Tibial nerve (tissue), 4 donors: Measurements from ENCODE around the gene TSPAN7. TPM values are rescaled to one million over a fixed set of nuclear protein-coding genes. Genes with fewer than 3 reads are reported as not detected.

ENCODE experiments used
- DNase-seq, 2 donors: peaks; one replicate each; pipeline ENCODE4 v3.0.0-alpha.2; 2019; ENCODE audit warnings: low spot score in 2 of 2
- H3K27ac ChIP-seq, 4 donors: fragments of 200-600 bp; sonication (generic) in 3 of 4; one replicate each; pipeline ENCODE4 v1.5.1; 2017 to 2019; ENCODE audit warnings: mild to moderate bottlenecking in 1 of 4
- H3K27me3 ChIP-seq, 2 donors: fragments of 200-600 bp; sonication (generic) in 1 of 2; one replicate each; pipeline versions ENCODE4 v1.5.1 to v1.6.0; 2017 to 2019
- H3K36me3 ChIP-seq, 3 donors: fragments of 200-600 bp; sonication (generic); one replicate each; pipeline ENCODE4 v1.5.1; 2018 to 2019
- H3K4me1 ChIP-seq, 4 donors: fragments of 200-600 bp; sonication (generic) in 3 of 4; one replicate each; pipeline ENCODE4 v1.5.1; 2017 to 2019
- H3K4me3 ChIP-seq, 4 donors: fragments of 200-600 bp; sonication (generic) in 3 of 4; one replicate each; pipeline ENCODE4 v1.5.1; 2017 to 2019; ENCODE audit warnings: mild to moderate bottlenecking in 1 of 4, moderate library complexity in 1 of 4
- H3K9me3 ChIP-seq, 4 donors: fragments of 200-600 bp; sonication (generic) in 3 of 4; one replicate each; pipeline ENCODE4 v1.5.1; 2017 to 2019
- EP300 ChIP-seq, 2 donors: sonication (generic); formaldehyde crosslinking; IDR thresholded peaks; one replicate each; pipeline ENCODE4 v1.6.1; 2017; ENCODE audit warnings: antibody characterized with exemption in 2 of 2, mild to moderate bottlenecking in 1 of 2
- POLR2A ChIP-seq, 2 donors: fragments of 450-650 bp; IDR thresholded peaks; one replicate each; pipeline ENCODE4 v1.6.1; 2017; ENCODE audit warnings: antibody characterized with exemption in 2 of 2, mild to moderate bottlenecking in 2 of 2, moderate library complexity in 2 of 2
- WGBS, 2 donors: methylation state at CpG; one replicate each; pipeline ENCODE4 v1.1.5; 2018; 5-methylcytosine and 5-hydroxymethylcytosine counted together
- small RNA-seq: library from RNA; depleted of rRNA; stranded (forward); fragments of <200 nt; gene quantifications from one replicate; pipeline ENCODE3, GENCODE V24; 2016
- total RNA-seq, 4 donors: library from RNA; depleted of rRNA; stranded (reverse); fragments of >200 nt; gene quantifications; one replicate each; pipeline ENCODE4 v1.1.0, GENCODE V29; 2016
- TF ChIP-seq, protein P1 (sequence below), 5 experiments: fragments of 200-600 bp in 3 of 5; fragments of 450-650 bp in 2 of 5; sonication (generic) in 3 of 5; IDR thresholded peaks; one replicate each; pipeline ENCODE4 v1.5.1; 2016 to 2019; ENCODE audit warnings: antibody characterized with exemption in 5 of 5, mild to moderate bottlenecking in 3 of 5, moderate library complexity in 2 of 5

Gene TSPAN7
- total RNA-seq, 4 donors from 2014 or later: 28.5 to 68.2 (median 40.5) TPM

- 70 to 72% methylated on average over 1 of the region's 1 CpG for WGBS, 2 donors
- H3K9me3 ChIP-seq: no peaks in the 10 kb centered on the region
These were observed 171.5 kb downstream of the TSPAN7 start for GRCh38 chrX:38732866-38733265.

More at GRCh38 chrX:38732866-38733265, 171.5 kb downstream of the TSPAN7 start:
- no peak overlapping the region for H3K27ac ChIP-seq
- no peak overlapping the region for H3K4me3 ChIP-seq
- no peak for DNase-seq
- H3K4me1 ChIP-seq: no peaks in the 10 kb centered on the region
- no peaks in the 10 kb centered on the region for H3K27me3 ChIP-seq
- TF ChIP-seq, protein P1, sequence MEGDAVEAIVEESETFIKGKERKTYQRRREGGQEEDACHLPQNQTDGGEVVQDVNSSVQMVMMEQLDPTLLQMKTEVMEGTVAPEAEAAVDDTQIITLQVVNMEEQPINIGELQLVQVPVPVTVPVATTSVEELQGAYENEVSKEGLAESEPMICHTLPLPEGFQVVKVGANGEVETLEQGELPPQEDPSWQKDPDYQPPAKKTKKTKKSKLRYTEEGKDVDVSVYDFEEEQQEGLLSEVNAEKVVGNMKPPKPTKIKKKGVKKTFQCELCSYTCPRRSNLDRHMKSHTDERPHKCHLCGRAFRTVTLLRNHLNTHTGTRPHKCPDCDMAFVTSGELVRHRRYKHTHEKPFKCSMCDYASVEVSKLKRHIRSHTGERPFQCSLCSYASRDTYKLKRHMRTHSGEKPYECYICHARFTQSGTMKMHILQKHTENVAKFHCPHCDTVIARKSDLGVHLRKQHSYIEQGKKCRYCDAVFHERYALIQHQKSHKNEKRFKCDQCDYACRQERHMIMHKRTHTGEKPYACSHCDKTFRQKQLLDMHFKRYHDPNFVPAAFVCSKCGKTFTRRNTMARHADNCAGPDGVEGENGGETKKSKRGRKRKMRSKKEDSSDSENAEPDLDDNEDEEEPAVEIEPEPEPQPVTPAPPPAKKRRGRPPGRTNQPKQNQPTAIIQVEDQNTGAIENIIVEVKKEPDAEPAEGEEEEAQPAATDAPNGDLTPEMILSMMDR (IDR thresholded peaks at IDR 0.05): no peak
- TF ChIP-seq POLR2A (IDR thresholded peaks at IDR 0.05) (no peak), EP300 (IDR thresholded peaks at IDR 0.05) (no peak)
- H3K36me3 ChIP-seq: no peaks in the 10 kb centered on the region

Small RNAs within 50 kb of the gene (small RNA-seq; reads per million reads assigned to genes)
- not detected for gene RNU7-7P

Other genes starting within 250 kb of the TSPAN7 start
- gene RPGR, start 234.0 kb upstream of the TSPAN7 start, total RNA-seq: 10 to 100 TPM; 28.9 to 89.8 (median 80.0) TPM
- gene OTC, start 208.9 kb upstream of the TSPAN7 start, total RNA-seq: 1 to 10 TPM in 1 of 4 donors, under 1 TPM in 1, not detected in 2; 0.87 to 3.3 TPM
- 100 to 1,000 TPM in 2 of 4 donors, 10 to 100 TPM in 2; 67.5 to 153 (median 97.1) TPM for gene MID1IP1, start 239.9 kb downstream of the TSPAN7 start, total RNA-seq